HG03565 (cell line): Measurements from ENCODE around the gene TRPC4AP.
"Not testable (repeated sequence)": the region's sequence is repeated elsewhere in the genome, so short reads cannot be mapped to it uniquely, and the experiment has no call there.

Source experiments
- ATAC-seq: cut with Tn5 transposase; IDR thresholded peaks from one replicate; pipeline ENCODE4 v1.9.1; 2021; ENCODE audit warnings: mild to moderate bottlenecking, moderate library complexity; ENCODE audit not compliant: unreplicated experiment

Gene TRPC4AP

GRCh38 chr20:35060168-35060567 lies 32.4 kb downstream of the TRPC4AP start:
- ATAC-seq, result no peak

GRCh38 chr20:35059612-35060011 lies 33.0 kb downstream of the TRPC4AP start:
- no peak for ATAC-seq

- no peak for ATAC-seq
Observed at GRCh38 chr20:35059110-35059509, 33.5 kb downstream of the TRPC4AP start.

- ATAC-seq, result no peak
Observed at GRCh38 chr20:35055445-35056276, 36.9 kb downstream of the TRPC4AP start.

- ATAC-seq, result no peak
Observed at GRCh38 chr20:35054814-35055213, 37.8 kb downstream of the TRPC4AP start.

GRCh38 chr20:35052616-35053015 lies 40.0 kb downstream of the TRPC4AP start:
- not testable (repeated sequence) for ATAC-seq

- no peak for ATAC-seq
Observed at GRCh38 chr20:35049776-35050352, 42.7 kb downstream of the TRPC4AP start.

- no peak for ATAC-seq
Observed at GRCh38 chr20:35048739-35049138, 43.9 kb downstream of the TRPC4AP start.

- no peak for ATAC-seq
Observed at GRCh38 chr20:35042268-35042667, 50.3 kb downstream of the TRPC4AP start.

GRCh38 chr20:35040646-35041045 lies 52.0 kb downstream of the TRPC4AP start:
- no peak for ATAC-seq

GRCh38 chr20:35039846-35040489 lies 52.6 kb downstream of the TRPC4AP start:
- ATAC-seq, result no peak

- ATAC-seq, result no peak
Observed at GRCh38 chr20:35039146-35039545, 53.5 kb downstream of the TRPC4AP start.

- ATAC-seq, result no peak
Observed at GRCh38 chr20:35034145-35034544, 58.5 kb downstream of the TRPC4AP start.

- no peak for ATAC-seq
Observed at GRCh38 chr20:35030136-35030535, 62.5 kb downstream of the TRPC4AP start.

- no peak for ATAC-seq
Observed at GRCh38 chr20:35027301-35027700, 65.3 kb downstream of the TRPC4AP start.

GRCh38 chr20:35025116-35025515 lies 67.5 kb downstream of the TRPC4AP start:
- ATAC-seq, result no peak

GRCh38 chr20:35023624-35024023 lies 69.0 kb downstream of the TRPC4AP start:
- ATAC-seq, result no peak

- ATAC-seq, result no peak
Observed at GRCh38 chr20:35021831-35022230, 70.8 kb downstream of the TRPC4AP start.

GRCh38 chr20:35021063-35021462 lies 71.5 kb downstream of the TRPC4AP start:
- no peak for ATAC-seq

- no peak for ATAC-seq
Observed at GRCh38 chr20:35020108-35020928, 72.3 kb downstream of the TRPC4AP start.
